HCT116 (cell line): Measurements from ENCODE around the gene TTC12. TPM values are rescaled to one million over a fixed set of nuclear protein-coding genes. Genes with fewer than 3 reads are reported as not detected.
"Not testable (repeated sequence)": the region's sequence is repeated elsewhere in the genome, so short reads cannot be mapped to it uniquely, and the experiment has no call there.

ENCODE experiments used
- ATAC-seq: fragments of 200-7000 bp; cut with Tn5 transposase; 2 replicates; pipeline ENCODE4 v1.9.1; 2020; ENCODE audit warnings: mild to moderate bottlenecking, moderate library complexity
- BruUV-seq: library from RNA; stranded (reverse); fragments of 400-500 nt; replicated peaks from 2 replicates; lab custom pipeline; 2021; lab: Mats Ljungman, UMichigan
- CTCF ChIA-PET: fragments of 300-600 bp; sonication (Branson Sonifier 250); formaldehyde crosslinking; loops from one replicate; lab custom pipeline; 2021; ENCODE audit warnings: antibody characterized with exemption; lab: Charles Lee
- POLR2A ChIA-PET: fragments of 300-600, 350-600 bp; sonication (Branson Sonifier 250); formaldehyde crosslinking; loops from one replicate; lab custom pipeline; 2021; ENCODE audit warnings: antibody characterized with exemption; lab: Charles Lee
- RAD21 ChIA-PET, 2 experiments: fragments of 300-600 bp; sonication (Branson Sonifier 250); formaldehyde crosslinking; loops; one replicate each; lab custom pipeline; 2023; ENCODE audit warnings: low total read pairs in 2 of 2; ENCODE audit not compliant: uncharacterized antibody in 2 of 2, unreplicated experiment in 2 of 2, low non-redundant PET in 1 of 2; lab: Charles Lee
- DNase-seq: peaks from one replicate; pipeline ENCODE4 v3.0.0-alpha.2; 2010; ENCODE audit warnings: low read depth, low spot score
- H2AFZ ChIP-seq: fragments of 200-600 bp; shearing (Covaris generic), sonication (generic); 2 replicates; pipeline ENCODE4 v1.6.1; 2017; ENCODE audit warnings: low read depth, mixed run types, mixed read lengths, antibody characterized with exemption, low read length; ENCODE audit not compliant: poor library complexity, severe bottlenecking
- H3K27ac ChIP-seq: 2 replicates; pipeline ENCODE4 v1.5.1; 2012; ENCODE audit warnings: low read depth, low read length
- H3K27me3 ChIP-seq: fragments of 200-600 bp; sonication (generic); 2 replicates; pipeline ENCODE4 v1.6.1; 2016; ENCODE audit warnings: mixed run types, low read length, mixed read lengths; ENCODE audit not compliant: insufficient read depth
- H3K36me3 ChIP-seq, 2 experiments: fragments of 200-500 bp in 1 of 2; fragments of 200-600 bp in 1 of 2; sonication (Bioruptor generic) in 1 of 2; sonication (generic) in 1 of 2; 2 replicates each; pipeline versions ENCODE4 v1.5.1 to v1.6.1; 2014 to 2016; ENCODE audit warnings: low read length in 2 of 2, inconsistent platforms in 1 of 2, mixed read lengths in 1 of 2, mixed run types in 1 of 2; ENCODE audit not compliant: insufficient read depth in 2 of 2, control insufficient read depth in 1 of 2
- H3K4me1 ChIP-seq, 2 experiments: fragments of 200-600 bp in 1 of 2; sonication (generic) in 1 of 2; 2 replicates each; pipeline versions ENCODE4 v1.5.1 to v1.6.1; 2012 to 2017; ENCODE audit warnings: low read length in 2 of 2, inconsistent platforms in 1 of 2, mild to moderate bottlenecking in 1 of 2, mixed read lengths in 1 of 2, mixed run types in 1 of 2, moderate library complexity in 1 of 2; ENCODE audit not compliant: insufficient read depth in 2 of 2, control insufficient read depth in 1 of 2
- H3K4me2 ChIP-seq: fragments of 200-600 bp; sonication (generic); 2 replicates; pipeline ENCODE4 v1.6.1; 2017; ENCODE audit warnings: mixed run types, low read length, mixed read lengths
- H3K4me3 ChIP-seq, 2 experiments: fragments of 200-600 bp in 1 of 2; sonication (generic) in 1 of 2; replicated peaks in 1 of 2; 2 replicates each; pipeline ENCODE4 v1.5.1; 2011 to 2016; ENCODE audit warnings: low read length in 2 of 2, control low read depth in 1 of 2, low read depth in 1 of 2, mild to moderate bottlenecking in 1 of 2, mixed read lengths in 1 of 2, mixed run types in 1 of 2
- H3K79me2 ChIP-seq: fragments of 200-600 bp; sonication (generic); 2 replicates; pipeline ENCODE4 v1.6.1; 2017; ENCODE audit warnings: mild to moderate bottlenecking, mixed run types, low read length, moderate library complexity, mixed read lengths; ENCODE audit not compliant: insufficient read depth
- H3K9ac ChIP-seq: fragments of 200-600 bp; sonication (generic); 2 replicates; pipeline ENCODE4 v1.6.1; 2016; ENCODE audit warnings: low read length, mixed read lengths
- H3K9me2 ChIP-seq: fragments of 200-600 bp; sonication (generic), shearing (Covaris generic); 2 replicates; pipeline ENCODE4 v1.6.1; 2017; ENCODE audit warnings: mixed run types, mild to moderate bottlenecking, moderate library complexity; ENCODE audit not compliant: insufficient read depth
- H3K9me3 ChIP-seq, 2 experiments: fragments of 200-500 bp in 1 of 2; fragments of 200-600 bp in 1 of 2; sonication (Bioruptor generic) in 1 of 2; sonication (generic) in 1 of 2; 2 replicates each; pipeline ENCODE4 v1.6.1; 2014 to 2017; ENCODE audit warnings: low read length in 2 of 2, mixed read lengths in 2 of 2, inconsistent platforms in 1 of 2, low read depth in 1 of 2, mild to moderate bottlenecking in 1 of 2, mixed run types in 1 of 2, moderate library complexity in 1 of 2; ENCODE audit not compliant: control insufficient read depth in 1 of 2, insufficient read depth in 1 of 2
- H4K20me1 ChIP-seq: fragments of 200-600 bp; sonication (generic), shearing (Covaris generic); 2 replicates; pipeline ENCODE4 v1.6.1; 2017; ENCODE audit warnings: mixed run types, mild to moderate bottlenecking, moderate library complexity; ENCODE audit not compliant: insufficient read depth
- ATF3 ChIP-seq: IDR thresholded peaks from 2 replicates; pipeline ENCODE4 v1.6.1; 2012
- EGR1 ChIP-seq: IDR thresholded peaks from 2 replicates; pipeline ENCODE4 v1.6.1; 2012; ENCODE audit warnings: low read depth
- JUND ChIP-seq: IDR thresholded peaks from 2 replicates; pipeline ENCODE4 v1.6.1; 2012
- MAX ChIP-seq: IDR thresholded peaks from 2 replicates; pipeline ENCODE4 v1.6.1; 2012
- REST ChIP-seq: IDR thresholded peaks from 2 replicates; pipeline ENCODE4 v1.6.1; 2012; ENCODE audit warnings: low read depth
- YY1 ChIP-seq: IDR thresholded peaks from 2 replicates; pipeline ENCODE4 v1.6.1; 2011; ENCODE audit warnings: low read length, low read depth, moderate library complexity, mild to moderate bottlenecking; ENCODE audit not compliant: insufficient replicate concordance; ENCODE audit errors: extremely low read depth
- ZBTB33 ChIP-seq: IDR thresholded peaks from 2 replicates; pipeline ENCODE4 v1.6.1; 2011; ENCODE audit warnings: mild to moderate bottlenecking, low read length, moderate library complexity; ENCODE audit not compliant: insufficient replicate concordance; ENCODE audit errors: extremely low read depth
- ZFX ChIP-seq: fragments of 450-650 bp; IDR thresholded peaks from 2 replicates; pipeline ENCODE4 v1.6.1; 2017
- intact Hi-C: fragments of 100-400 bp; cut with micrococcal nuclease; formaldehyde crosslinking; loops from 2 replicates; pipeline ENCODE4 v1.10.0; 2022
- total RNA-seq: library from RNA; stranded (reverse); gene quantifications from one replicate; pipeline ENCODE4 v1.2.1, GENCODE V29; 2021; ENCODE audit not compliant: unreplicated experiment
- TF ChIP-seq, protein P1 (sequence below), 3 experiments: fragments of 200-600 bp in 1 of 3; sonication (generic) in 1 of 3; IDR thresholded peaks in 2 of 3; conservative IDR thresholded peaks in 1 of 3; 2 replicates each; pipeline ENCODE4 v1.5.1; 2012 to 2017; ENCODE audit warnings: low read depth in 2 of 3, low read length in 2 of 3, antibody characterized with exemption in 1 of 3, borderline replicate concordance in 1 of 3, control low read depth in 1 of 3, mild to moderate bottlenecking in 1 of 3, mixed read lengths in 1 of 3, mixed run types in 1 of 3, moderate library complexity in 1 of 3; ENCODE audit not compliant: insufficient read depth in 1 of 3

The TTC12 gene
- total RNA-seq, 1 experiment from 2014 or later, result 12.6 TPM

- ChIA-PET CTCF (no interaction called here), RAD21 (no interaction called here), POLR2A (no interaction called here)
- BruUV-seq, result no TSS peak
- no peaks in the 10 kb centered on the region for H4K20me1 ChIP-seq
- no peak overlapping the region for H2AFZ ChIP-seq
- H3K36me3 ChIP-seq, result no peaks in the 10 kb centered on the region
- no peak overlapping the region for H3K27ac ChIP-seq
- H3K27me3 ChIP-seq, result peaks cover 49% of the 10 kb centered on the region
- no peak overlapping the region for H3K9ac ChIP-seq
- no peaks in the 10 kb centered on the region for H3K79me2 ChIP-seq
- TF ChIP-seq, protein P1, sequence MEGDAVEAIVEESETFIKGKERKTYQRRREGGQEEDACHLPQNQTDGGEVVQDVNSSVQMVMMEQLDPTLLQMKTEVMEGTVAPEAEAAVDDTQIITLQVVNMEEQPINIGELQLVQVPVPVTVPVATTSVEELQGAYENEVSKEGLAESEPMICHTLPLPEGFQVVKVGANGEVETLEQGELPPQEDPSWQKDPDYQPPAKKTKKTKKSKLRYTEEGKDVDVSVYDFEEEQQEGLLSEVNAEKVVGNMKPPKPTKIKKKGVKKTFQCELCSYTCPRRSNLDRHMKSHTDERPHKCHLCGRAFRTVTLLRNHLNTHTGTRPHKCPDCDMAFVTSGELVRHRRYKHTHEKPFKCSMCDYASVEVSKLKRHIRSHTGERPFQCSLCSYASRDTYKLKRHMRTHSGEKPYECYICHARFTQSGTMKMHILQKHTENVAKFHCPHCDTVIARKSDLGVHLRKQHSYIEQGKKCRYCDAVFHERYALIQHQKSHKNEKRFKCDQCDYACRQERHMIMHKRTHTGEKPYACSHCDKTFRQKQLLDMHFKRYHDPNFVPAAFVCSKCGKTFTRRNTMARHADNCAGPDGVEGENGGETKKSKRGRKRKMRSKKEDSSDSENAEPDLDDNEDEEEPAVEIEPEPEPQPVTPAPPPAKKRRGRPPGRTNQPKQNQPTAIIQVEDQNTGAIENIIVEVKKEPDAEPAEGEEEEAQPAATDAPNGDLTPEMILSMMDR (IDR thresholded peaks at IDR 0.05 in 2 of 3, conservative IDR thresholded peaks at IDR 0.05 in 1 of 3; ENCODE audit: borderline replicate concordance in 1 of 3, insufficient read depth in 1 of 3, low read depth in 2 of 3, low read length in 2 of 3), result no peak
- TF ChIP-seq REST, result no peak
- TF ChIP-seq MAX, result no peak
- no peak for TF ChIP-seq YY1
- no peak for TF ChIP-seq ZBTB33
- no peak for TF ChIP-seq ZFX
- TF ChIP-seq JUND, result no peak
- no peak for TF ChIP-seq EGR1
- no peak for TF ChIP-seq ATF3
- H3K9me2 ChIP-seq, result no peaks in the 10 kb centered on the region
- H3K4me1 ChIP-seq, result no peaks in the 10 kb centered on the region
- no peaks in the 10 kb centered on the region for H3K9me3 ChIP-seq
- no peak overlapping the region for H3K4me2 ChIP-seq
- DNase-seq, result no peak
- H3K4me3 ChIP-seq, result no peak overlapping the region
- intact Hi-C loops, result no loop called here
- peak; percentile 36; the same call in 1 of the 2 replicates for ATAC-seq
These were observed 17.8 kb upstream of the TTC12 start for GRCh38 chr11:113296447-113297205.

DNA sequence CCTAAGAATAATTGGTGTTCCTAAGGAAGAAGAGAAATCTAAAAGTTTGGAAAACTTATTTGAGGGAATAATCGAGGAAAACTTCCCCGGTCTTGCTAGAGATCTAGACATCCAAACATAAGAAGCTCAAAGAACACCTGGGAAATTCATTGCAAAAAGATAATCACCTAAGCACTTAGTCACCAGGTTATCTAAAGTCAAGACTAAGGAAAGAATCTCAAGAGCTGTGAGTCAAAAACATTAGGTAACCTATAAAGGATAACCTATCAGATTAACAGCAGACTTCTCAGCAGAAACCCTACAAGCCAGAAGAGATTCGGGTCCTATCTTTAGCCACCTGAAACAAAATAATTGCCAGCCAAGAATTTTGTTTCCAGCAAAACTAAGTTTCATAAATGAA lies 15.9 kb upstream of the TTC12 start:
- H3K4me1 ChIP-seq, H3K4me3 ChIP-seq, DNase-seq, H3K79me2 ChIP-seq, intact Hi-C loops, RAD21 ChIA-PET, H3K9me3 ChIP-seq, H3K9ac ChIP-seq, ATAC-seq, H3K4me2 ChIP-seq, H3K27ac ChIP-seq, H4K20me1 ChIP-seq, H3K36me3 ChIP-seq, POLR2A ChIA-PET, H3K9me2 ChIP-seq, H2AFZ ChIP-seq, BruUV-seq: not testable (repeated sequence)
- CTCF ChIA-PET, result interaction anchor here (0.6 kb wide), 1 partner anchor 9 kb away, joined by 3 read pairs; no protein-coding TSS in a partner anchor
- H3K27me3 ChIP-seq, result peaks cover 42% of the 10 kb centered on the region
